Parathyroid adenoma (tissue), 2 donors: ENCODE data around the gene PKM.

Source experiments
- H2AFZ ChIP-seq: fragments of 300-600 bp; sonication (generic); one replicate; pipeline ENCODE4 v1.7.0; 2017; ENCODE audit warnings: antibody characterized with exemption, mild to moderate bottlenecking
- H3K27ac ChIP-seq: fragments of 300-600 bp; sonication (generic); one replicate; pipeline ENCODE4 v1.7.0; 2017
- H3K27me3 ChIP-seq: fragments of 300-600 bp; sonication (generic); one replicate; pipeline ENCODE4 v1.7.0; 2017; ENCODE audit warnings: low read length; ENCODE audit not compliant: control insufficient read depth, insufficient read depth
- H3K36me3 ChIP-seq: fragments of 300-600 bp; sonication (generic); one replicate; pipeline ENCODE4 v1.7.0; 2017; ENCODE audit warnings: low read length; ENCODE audit not compliant: control insufficient read depth, insufficient read depth
- H3K4me1 ChIP-seq: fragments of 300-600 bp; sonication (generic); one replicate; pipeline ENCODE4 v1.7.0; 2017; ENCODE audit warnings: control low read depth
- H3K4me2 ChIP-seq: fragments of 300-600 bp; sonication (generic); one replicate; pipeline ENCODE4 v1.7.0; 2017; ENCODE audit warnings: low read length
- H3K4me3 ChIP-seq: fragments of 300-600 bp; sonication (generic); one replicate; pipeline ENCODE4 v1.7.0; 2017; ENCODE audit warnings: low read depth, low read length
- H3K79me2 ChIP-seq: fragments of 300-600 bp; sonication (generic); one replicate; pipeline ENCODE4 v1.7.0; 2017; ENCODE audit warnings: control low read depth
- H3K9ac ChIP-seq: fragments of 300-600 bp; sonication (generic); one replicate; pipeline ENCODE4 v1.7.0; 2017; ENCODE audit warnings: mild to moderate bottlenecking
- H3K9me3 ChIP-seq: fragments of 300-600 bp; sonication (generic); one replicate; pipeline ENCODE4 v1.7.0; 2017; ENCODE audit warnings: low read length; ENCODE audit not compliant: control insufficient read depth
- TF ChIP-seq, protein P1 (sequence below): fragments of 300-600 bp; sonication (generic); IDR thresholded peaks from one replicate; pipeline ENCODE4 v1.7.0; 2017; ENCODE audit warnings: antibody characterized with exemption, mild to moderate bottlenecking
- donor health status: primary hyperparathyroidism.

The PKM gene

GRCh38 chr15:72265031-72265430 is 34.0 kb upstream of the PKM start:
- TF ChIP-seq, protein P1, sequence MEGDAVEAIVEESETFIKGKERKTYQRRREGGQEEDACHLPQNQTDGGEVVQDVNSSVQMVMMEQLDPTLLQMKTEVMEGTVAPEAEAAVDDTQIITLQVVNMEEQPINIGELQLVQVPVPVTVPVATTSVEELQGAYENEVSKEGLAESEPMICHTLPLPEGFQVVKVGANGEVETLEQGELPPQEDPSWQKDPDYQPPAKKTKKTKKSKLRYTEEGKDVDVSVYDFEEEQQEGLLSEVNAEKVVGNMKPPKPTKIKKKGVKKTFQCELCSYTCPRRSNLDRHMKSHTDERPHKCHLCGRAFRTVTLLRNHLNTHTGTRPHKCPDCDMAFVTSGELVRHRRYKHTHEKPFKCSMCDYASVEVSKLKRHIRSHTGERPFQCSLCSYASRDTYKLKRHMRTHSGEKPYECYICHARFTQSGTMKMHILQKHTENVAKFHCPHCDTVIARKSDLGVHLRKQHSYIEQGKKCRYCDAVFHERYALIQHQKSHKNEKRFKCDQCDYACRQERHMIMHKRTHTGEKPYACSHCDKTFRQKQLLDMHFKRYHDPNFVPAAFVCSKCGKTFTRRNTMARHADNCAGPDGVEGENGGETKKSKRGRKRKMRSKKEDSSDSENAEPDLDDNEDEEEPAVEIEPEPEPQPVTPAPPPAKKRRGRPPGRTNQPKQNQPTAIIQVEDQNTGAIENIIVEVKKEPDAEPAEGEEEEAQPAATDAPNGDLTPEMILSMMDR = no peak
- Histone ChIP-seq H3K9me3 (no peaks in the 10 kb centered on the region), H3K36me3 (no peaks in the 10 kb centered on the region), H3K4me2 (no peak overlapping the region), H2AFZ (no peak overlapping the region), H3K27ac (no peak overlapping the region), H3K9ac (no peak overlapping the region), H3K4me1 (no peaks in the 10 kb centered on the region), H3K4me3 (no peak overlapping the region), H3K79me2 (no peaks in the 10 kb centered on the region), H3K27me3 (no peaks in the 10 kb centered on the region)

DNA sequence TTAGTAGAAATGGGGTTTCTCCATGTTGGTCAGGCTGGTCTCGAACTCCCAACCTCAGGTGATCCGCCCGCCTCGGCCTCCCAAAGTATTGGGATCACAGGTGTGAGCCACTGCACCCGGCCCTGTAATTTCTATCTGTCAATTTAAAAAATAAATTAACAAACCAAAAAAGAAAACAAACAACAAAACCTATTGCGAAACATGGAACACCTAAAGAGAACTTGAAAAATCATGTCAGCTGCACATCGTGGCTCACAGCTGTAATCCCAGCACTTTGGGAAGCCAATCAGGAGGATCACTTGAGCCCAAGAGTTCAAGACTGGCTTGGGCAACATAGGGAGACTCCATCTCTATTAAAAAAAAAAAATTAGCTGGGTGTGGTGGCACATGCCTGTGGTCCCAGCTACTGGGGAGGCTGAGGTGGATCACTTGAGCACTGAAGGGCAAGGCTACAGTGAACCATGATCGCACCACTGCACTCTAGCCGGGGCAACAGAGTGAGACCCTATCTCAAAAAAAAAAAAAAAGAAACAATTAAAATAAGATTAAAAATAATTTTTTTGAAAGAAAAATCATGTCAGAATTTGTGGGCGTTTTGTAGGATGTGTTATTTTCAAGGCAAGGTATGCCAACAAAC is 21.8 kb upstream of the PKM start:
- H3K9ac ChIP-seq = no peak overlapping the region
- H3K27ac ChIP-seq = no peak overlapping the region
- no peaks in the 10 kb centered on the region for H3K9me3 ChIP-seq
- TF ChIP-seq, protein P1 = no peak
- no peaks in the 10 kb centered on the region for H3K4me1 ChIP-seq
- no peak overlapping the region for H2AFZ ChIP-seq
- no peaks in the 10 kb centered on the region for H3K36me3 ChIP-seq
- H3K4me2 ChIP-seq = no peak overlapping the region
- no peak overlapping the region for H3K4me3 ChIP-seq
- no peaks in the 10 kb centered on the region for H3K79me2 ChIP-seq
- no peaks in the 10 kb centered on the region for H3K27me3 ChIP-seq

- Histone ChIP-seq H3K9ac (no peak overlapping the region), H3K9me3 (no peaks in the 10 kb centered on the region), H3K27ac (no peak overlapping the region), H2AFZ (no peak overlapping the region), H3K79me2 (no peaks in the 10 kb centered on the region), H3K36me3 (no peaks in the 10 kb centered on the region), H3K4me3 (no peak overlapping the region), H3K4me1 (no peaks in the 10 kb centered on the region), H3K27me3 (no peaks in the 10 kb centered on the region), H3K4me2 (no peak overlapping the region)
- TF ChIP-seq, protein P1 = no peak
Observed at GRCh38 chr15:72249142-72249810, 18.3 kb upstream of the PKM start.

DNA sequence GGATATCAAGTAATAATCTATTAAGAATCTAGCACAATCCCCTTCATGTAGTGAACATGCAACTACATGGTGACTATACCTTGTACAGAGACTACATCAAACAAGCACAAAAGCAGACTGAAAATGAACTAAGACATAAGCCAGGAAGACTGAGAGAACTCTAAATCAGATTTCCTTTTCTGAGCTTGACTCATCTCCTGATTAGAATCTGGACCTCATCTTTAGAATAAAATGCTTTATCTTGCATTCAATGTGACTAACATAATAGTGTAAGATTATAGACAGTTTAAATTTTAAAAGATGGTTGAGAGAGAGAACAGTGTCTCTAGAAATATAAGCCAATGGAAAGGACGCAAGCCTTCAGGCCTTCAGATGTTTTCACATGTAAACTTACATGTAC is 17.5 kb upstream of the PKM start:
- no peak overlapping the region for H3K27ac ChIP-seq
- H3K4me2 ChIP-seq = no peak overlapping the region
- H3K9ac ChIP-seq = no peak overlapping the region
- H3K4me3 ChIP-seq = no peak overlapping the region
- H2AFZ ChIP-seq = no peak overlapping the region
- H3K79me2 ChIP-seq = no peaks in the 10 kb centered on the region
- H3K27me3 ChIP-seq = no peaks in the 10 kb centered on the region
- H3K9me3 ChIP-seq = no peaks in the 10 kb centered on the region
- TF ChIP-seq, protein P1 = no peak
- no peaks in the 10 kb centered on the region for H3K36me3 ChIP-seq
- no peaks in the 10 kb centered on the region for H3K4me1 ChIP-seq
